ENCODE results near the gene CDCA8. TPM values are rescaled to one million over a fixed set of nuclear protein-coding genes. Genes with fewer than 3 reads are reported as not detected.
A peak's percentile ranks its signal among the peaks of the same experiment; 100 is the strongest.

CDCA8 gene
- total and polyA plus RNA-seq, 2 of the 8 experiments (the other 6 are each of a cell fraction or from before 2014, with no cell fraction given) = 43.9 to 46.2 TPM

DNA sequence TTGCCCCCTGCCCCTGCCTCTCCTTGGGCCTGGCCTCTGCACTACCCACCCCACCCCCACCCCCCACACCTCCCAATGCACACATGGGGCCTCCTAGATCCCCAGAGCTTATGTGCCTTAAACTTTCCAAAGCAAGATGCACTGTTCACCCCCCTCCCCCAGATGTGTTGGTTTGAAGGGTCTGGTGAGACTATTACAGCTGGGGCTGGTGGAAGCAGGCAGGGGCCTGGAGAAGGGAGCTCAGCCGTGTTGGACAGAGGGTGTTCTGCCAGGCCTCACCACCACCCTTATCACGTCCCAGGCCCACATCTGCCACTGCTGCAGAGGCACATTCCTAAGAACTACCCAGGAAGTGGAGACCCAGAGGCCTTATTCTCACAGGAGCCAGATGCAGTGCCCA is 39.3 kb upstream of the CDCA8 start:
- Histone ChIP-seq H3K36me3 (ENCODE audit: control insufficient read depth in 2 of 4, insufficient read depth in 4 of 4, low read length in 3 of 4) (no peaks in the 10 kb centered on the region), H3K79me2 (ENCODE audit: control insufficient read depth in 1 of 2, insufficient read depth in 2 of 2, low read length in 2 of 2) (no peaks in the 10 kb centered on the region), H4K5ac (ENCODE audit: insufficient read length, low read depth, low read length) (no peak overlapping the region), H4K8ac (ENCODE audit: extremely low read depth, insufficient read depth, low read length) (peak overlapping the region; percentile 18; the same call in 1 of the 2 replicates), H2BK120ac (replicated peaks; ENCODE audit: low read depth, low read length) (no peak overlapping the region), H2AK5ac (ENCODE audit: low read depth, low read length) (no peak overlapping the region), H2BK5ac (ENCODE audit: low read depth, low read length) (no peak overlapping the region), H3K9me3 (ENCODE audit: insufficient read depth in 2 of 2, low read depth in 1 of 2, low read length in 1 of 2) (no peaks in the 10 kb centered on the region), H2BK15ac (ENCODE audit: low read length) (no peak overlapping the region), H3K4ac (replicated peaks; ENCODE audit: insufficient read length, low read depth, low read length) (no peak overlapping the region), H3K9ac (replicated peaks in 1 of 4; ENCODE audit: extremely low read depth in 1 of 4, low read depth in 3 of 4, low read length in 3 of 4) (no peak overlapping the region), H3K27me3 (replicated peaks in 1 of 4; ENCODE audit: control insufficient read depth in 3 of 4, extremely low read depth in 1 of 4, insufficient read depth in 3 of 4, low read length in 3 of 4) (peaks cover 0 to 3% (median 2%) of the 10 kb centered on the region in 4 experiments; a peak in 3 of 7 replicates), H3K4me1 (replicated peaks in 1 of 4; ENCODE audit: control insufficient read depth in 3 of 4, insufficient read depth in 4 of 4, low read length in 3 of 4) (peaks cover 0 to 2% (median 0%) of the 10 kb centered on the region in 4 experiments; a peak in 1 of 7 replicates), H4K20me1 (replicated peaks in 1 of 2; ENCODE audit: control insufficient read depth in 1 of 2, insufficient read depth in 2 of 2, low read length in 2 of 2) (no peaks in the 10 kb centered on the region), H3K56ac (replicated peaks; ENCODE audit: insufficient read length, low read depth, low read length) (no peak overlapping the region), H3K23ac (ENCODE audit: insufficient read length) (no peak overlapping the region), H3K27ac (ENCODE audit: low read depth, low read length) (no peak overlapping the region), H2BK12ac (ENCODE audit: low read depth, low read length) (no peak overlapping the region), H2AFZ (ENCODE audit: low read length) (no peak overlapping the region), H3K4me2 (ENCODE audit: insufficient read depth in 1 of 2, low read depth in 2 of 2, low read length in 2 of 2) (no peak overlapping the region), H2BK20ac (ENCODE audit: low read length) (no peak overlapping the region), H3K79me1 (ENCODE audit: low read depth, low read length) (no peaks in the 10 kb centered on the region), H3K4me3 (ENCODE audit: extremely low read depth in 1 of 4, insufficient read depth in 2 of 4, low read depth in 3 of 4, low read length in 4 of 4) (no peak overlapping the region), H3K23me2 (ENCODE audit: low read depth, low read length) (no peaks in the 10 kb centered on the region), H4K91ac (replicated peaks; ENCODE audit: insufficient read length, low read length) (no peak overlapping the region), H3K14ac (ENCODE audit: insufficient read length) (no peak overlapping the region), H3K18ac (ENCODE audit: extremely low read depth, low read length) (no peak overlapping the region)
- FAIRE-seq (no peak), DNase-seq (ENCODE audit: low read depth in 1 of 2, low spot score in 2 of 2) (no peak)
- 60% methylated on average over 2 of the region's 2 CpGs; no CpG with 5 or more reads in 1 of the 2 experiments for WGBS, 2 experiments (ENCODE audit: extremely low coverage in 1 of 2, insufficient coverage in 1 of 2, insufficient read length in 1 of 2, insufficient replicate concordance in 2 of 2, low coverage in 1 of 2, low lambda C conversion rate in 2 of 2, missing lambda C conversion rate in 1 of 2)
- TF ChIP-seq KDM1A (IDR thresholded peaks at IDR 0.05; ENCODE audit: borderline replicate concordance, low read length) (no peak), CHD1 (IDR thresholded peaks at IDR 0.05; ENCODE audit: low read depth, low read length) (no peak), POU5F1 (IDR thresholded peaks at IDR 0.05; ENCODE audit: low read depth, low read length) (no peak), YY1 (IDR thresholded peaks at IDR 0.05; ENCODE audit: low read depth, low read length) (no peak), RFX5 (IDR thresholded peaks at IDR 0.05; ENCODE audit: borderline replicate concordance, low read depth, low read length) (no peak), SIX5 (IDR thresholded peaks at IDR 0.05; ENCODE audit: low read depth, low read length) (no peak), TAF1 (IDR thresholded peaks at IDR 0.05; ENCODE audit: low read depth, low read length) (no peak), POLR2AphosphoS5 (IDR thresholded peaks at IDR 0.05; ENCODE audit: low read depth, low read length) (no peak), RBBP5 (IDR thresholded peaks at IDR 0.05; ENCODE audit: borderline replicate concordance, low read depth, low read length) (no peak)
- TF ChIP-seq, protein P1, sequence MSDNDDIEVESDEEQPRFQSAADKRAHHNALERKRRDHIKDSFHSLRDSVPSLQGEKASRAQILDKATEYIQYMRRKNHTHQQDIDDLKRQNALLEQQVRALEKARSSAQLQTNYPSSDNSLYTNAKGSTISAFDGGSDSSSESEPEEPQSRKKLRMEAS (IDR thresholded peaks at IDR 0.05) = no peak
- TF ChIP-seq, protein P2, sequence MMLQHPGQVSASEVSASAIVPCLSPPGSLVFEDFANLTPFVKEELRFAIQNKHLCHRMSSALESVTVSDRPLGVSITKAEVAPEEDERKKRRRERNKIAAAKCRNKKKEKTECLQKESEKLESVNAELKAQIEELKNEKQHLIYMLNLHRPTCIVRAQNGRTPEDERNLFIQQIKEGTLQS (IDR thresholded peaks at IDR 0.05; ENCODE audit: insufficient read depth, low read depth, low read length) = no peak
- POLR2A ChIA-PET (ENCODE audit: partially characterized antibody) = no interaction called here
- CTCF ChIA-PET (ENCODE audit: partially characterized antibody) = interaction anchor here (1.1 to 3.1 kb wide), 3 partner anchors 38 to 200 kb away, joined by 3 to 11 read pairs (median 3); no protein-coding TSS in a partner anchor

Data from H1 (cell line).